ENCODE measurements around the gene ILK. TPM values are rescaled to one million over a fixed set of nuclear protein-coding genes. Genes with fewer than 3 reads are reported as not detected.

The ILK gene
- total RNA-seq, 4 donors from 2014 or later, result 481 to 652 (median 606) TPM

DNA sequence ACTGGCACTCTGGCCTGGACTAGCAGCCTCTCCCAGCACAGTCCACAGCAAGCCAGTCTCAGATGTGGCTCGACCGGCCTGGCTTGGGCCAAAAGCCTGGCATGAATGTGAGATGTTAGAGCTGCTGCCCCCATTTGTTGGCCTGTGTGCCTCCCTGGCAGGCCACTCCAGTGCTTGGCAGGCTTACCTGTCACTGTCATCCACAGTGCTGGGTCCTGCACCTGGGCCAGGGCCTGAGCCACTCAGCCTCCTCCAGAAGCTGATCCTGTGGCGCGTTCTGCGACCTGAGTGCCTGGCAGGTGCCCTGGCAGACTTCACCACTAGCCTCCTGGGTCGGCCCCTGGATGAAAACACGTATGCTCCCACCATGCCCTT is 36.2 kb upstream of the ILK start:
- no peak overlapping the region for H3K4me3 ChIP-seq
- peak; percentile 79 for DNase-seq (ENCODE audit: extremely low spot score)
- no CpG with 5 or more reads among the region's 7 CpGs for WGBS
- H3K36me3 ChIP-seq, result peaks cover 0 to 61% (median 18%) of the 10 kb centered on the region in 4 donors
- no peaks in the 10 kb centered on the region for H3K9me3 ChIP-seq
- H3K4me1 ChIP-seq, result peaks cover 8 to 28% (median 20%) of the 10 kb centered on the region in 4 donors
- intact Hi-C loops (cut with DNase I), result no loop called here
- no peaks in the 10 kb centered on the region for H3K27me3 ChIP-seq
- no peak overlapping the region for H3K27ac ChIP-seq (replicated peaks in 1 of 4)
- TF ChIP-seq POLR2AphosphoS5 (IDR thresholded peaks at IDR 0.05), result no peak
- TF ChIP-seq POLR2A (IDR thresholded peaks at IDR 0.05; ENCODE audit: low read depth), result no peak
- TF ChIP-seq EP300 (IDR thresholded peaks at IDR 0.05), result no peak

DNA sequence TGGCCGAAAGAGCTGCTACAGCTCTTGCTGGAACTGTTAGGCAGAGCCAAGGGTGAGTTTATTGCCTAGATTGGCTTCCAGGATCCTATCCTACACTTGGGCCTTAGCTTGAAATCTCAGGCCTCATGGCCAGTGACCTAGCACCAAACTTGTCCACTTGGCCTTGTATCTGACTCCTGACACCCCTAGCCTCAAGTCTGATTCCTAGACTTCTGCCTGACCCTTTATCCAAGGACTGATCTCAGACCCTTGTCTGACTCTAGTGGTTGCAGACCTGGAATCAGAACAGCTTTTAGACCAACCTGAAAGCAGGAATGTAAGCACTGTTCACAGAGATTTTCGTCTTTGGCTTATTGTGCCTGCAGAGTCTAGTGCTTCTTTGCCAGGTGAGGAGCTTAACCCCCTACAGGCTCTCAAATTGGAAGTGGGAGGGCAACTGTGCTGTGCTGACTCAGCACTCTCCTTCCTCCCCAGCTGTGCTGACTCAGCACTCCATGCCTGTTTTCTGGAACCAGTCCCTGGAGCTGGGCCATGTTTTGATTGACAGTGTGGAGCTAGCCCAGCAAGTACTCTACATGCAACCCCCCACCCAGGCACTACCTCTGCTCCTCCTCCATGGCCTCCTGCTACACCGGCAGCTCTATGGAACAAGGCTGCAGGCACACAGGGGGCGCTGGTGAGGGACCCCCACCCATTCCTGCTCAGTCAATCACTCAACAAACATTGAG is 35.2 kb upstream of the ILK start:
- WGBS, result 66% methylated on average over 4 of the region's 4 CpGs
- peak; percentile 62 for DNase-seq (ENCODE audit: extremely low spot score)

DNA sequence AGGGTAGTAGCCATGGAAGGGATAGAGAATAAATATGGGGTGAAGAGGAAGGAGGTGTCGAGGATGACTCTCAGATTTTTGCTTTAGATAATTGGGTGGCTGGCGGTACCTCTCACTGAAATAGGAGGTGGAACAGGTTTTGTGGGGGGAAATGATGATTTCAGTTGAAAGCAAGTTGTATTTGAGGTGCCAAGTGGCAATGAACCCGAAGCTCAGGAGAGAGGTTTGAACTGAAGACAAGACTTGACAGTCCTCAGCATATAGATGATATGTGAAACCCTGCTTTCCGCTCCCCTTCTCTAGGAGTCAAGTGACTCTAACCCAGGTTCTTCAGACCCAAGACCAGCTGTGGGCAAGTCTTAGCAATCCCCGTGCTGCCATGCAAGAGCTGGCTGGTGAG is 33.9 kb upstream of the ILK start:
- Histone ChIP-seq H3K4me3 (no peak overlapping the region), H3K27ac (replicated peaks in 1 of 4) (no peak overlapping the region), H3K4me1 (peaks cover 8 to 31% (median 21%) of the 10 kb centered on the region in 4 donors), H3K27me3 (no peaks in the 10 kb centered on the region), H3K36me3 (peaks cover 0 to 41% (median 8%) of the 10 kb centered on the region in 4 donors), H3K9me3 (no peaks in the 10 kb centered on the region)
- no peak for TF ChIP-seq POLR2A (IDR thresholded peaks at IDR 0.05; ENCODE audit: low read depth)
- TF ChIP-seq POLR2AphosphoS5 (IDR thresholded peaks at IDR 0.05), result no peak
- TF ChIP-seq EP300 (IDR thresholded peaks at IDR 0.05), result no peak
- TF ChIP-seq, protein P1, sequence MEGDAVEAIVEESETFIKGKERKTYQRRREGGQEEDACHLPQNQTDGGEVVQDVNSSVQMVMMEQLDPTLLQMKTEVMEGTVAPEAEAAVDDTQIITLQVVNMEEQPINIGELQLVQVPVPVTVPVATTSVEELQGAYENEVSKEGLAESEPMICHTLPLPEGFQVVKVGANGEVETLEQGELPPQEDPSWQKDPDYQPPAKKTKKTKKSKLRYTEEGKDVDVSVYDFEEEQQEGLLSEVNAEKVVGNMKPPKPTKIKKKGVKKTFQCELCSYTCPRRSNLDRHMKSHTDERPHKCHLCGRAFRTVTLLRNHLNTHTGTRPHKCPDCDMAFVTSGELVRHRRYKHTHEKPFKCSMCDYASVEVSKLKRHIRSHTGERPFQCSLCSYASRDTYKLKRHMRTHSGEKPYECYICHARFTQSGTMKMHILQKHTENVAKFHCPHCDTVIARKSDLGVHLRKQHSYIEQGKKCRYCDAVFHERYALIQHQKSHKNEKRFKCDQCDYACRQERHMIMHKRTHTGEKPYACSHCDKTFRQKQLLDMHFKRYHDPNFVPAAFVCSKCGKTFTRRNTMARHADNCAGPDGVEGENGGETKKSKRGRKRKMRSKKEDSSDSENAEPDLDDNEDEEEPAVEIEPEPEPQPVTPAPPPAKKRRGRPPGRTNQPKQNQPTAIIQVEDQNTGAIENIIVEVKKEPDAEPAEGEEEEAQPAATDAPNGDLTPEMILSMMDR (IDR thresholded peaks at IDR 0.05), result no peak
- DNase-seq (ENCODE audit: extremely low spot score), result no peak
- intact Hi-C loops (cut with DNase I), result no loop called here
- WGBS, result 98% methylated on average over 5 of the region's 5 CpGs

More for the DNA sequence above, 35.2 kb upstream of the ILK start:
- TF ChIP-seq, protein P1 (IDR thresholded peaks at IDR 0.05), result no peak
- TF ChIP-seq POLR2A (IDR thresholded peaks at IDR 0.05; ENCODE audit: low read depth) (no peak), POLR2AphosphoS5 (IDR thresholded peaks at IDR 0.05) (no peak), EP300 (IDR thresholded peaks at IDR 0.05) (no peak)
- no peak overlapping the region for H3K27ac ChIP-seq (replicated peaks in 1 of 4)
- no peak overlapping the region for H3K4me3 ChIP-seq
- peaks cover 0 to 54% (median 16%) of the 10 kb centered on the region in 4 donors for H3K36me3 ChIP-seq
- intact Hi-C loops (cut with DNase I), result no loop called here
- no peaks in the 10 kb centered on the region for H3K9me3 ChIP-seq
- H3K4me1 ChIP-seq, result peaks cover 8 to 31% (median 21%) of the 10 kb centered on the region in 4 donors
- no peaks in the 10 kb centered on the region for H3K27me3 ChIP-seq

DNA sequence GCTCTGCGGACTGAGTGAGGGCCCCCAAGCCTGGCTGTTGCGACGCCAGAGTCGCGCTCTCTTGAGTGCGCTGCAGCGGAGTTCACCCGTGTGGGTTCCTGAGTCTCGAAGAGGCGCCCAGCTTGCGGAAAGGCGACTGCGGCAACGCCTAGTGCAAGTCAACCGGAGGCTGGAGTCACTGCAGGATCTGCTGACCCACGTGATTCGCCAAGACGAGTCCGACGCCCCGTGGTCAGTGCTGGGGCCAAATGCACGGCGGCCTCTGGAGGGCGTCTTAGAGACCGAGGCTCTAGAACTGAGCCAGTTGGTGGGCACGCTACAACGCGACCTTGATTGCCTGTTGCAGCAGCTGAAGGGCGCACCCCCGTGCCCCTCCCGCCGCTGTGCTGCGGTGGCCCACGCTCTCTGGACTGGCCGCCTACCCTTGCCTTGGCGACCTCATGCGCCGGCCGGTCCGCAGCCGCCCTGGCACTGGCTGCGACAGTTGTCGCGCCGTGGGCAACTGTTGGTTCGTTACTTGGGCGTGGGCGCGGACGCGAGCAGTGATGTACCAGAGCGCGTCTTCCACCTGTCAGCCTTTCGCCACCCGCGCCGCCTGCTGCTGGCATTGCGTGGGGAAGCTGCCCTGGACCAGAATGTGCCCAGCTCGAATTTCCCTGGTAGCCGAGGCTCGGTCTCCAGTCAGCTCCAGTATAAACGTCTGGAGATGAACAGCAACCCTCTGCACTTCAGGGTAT is 32.7 kb upstream of the ILK start:
- peak overlapping the region in 3 of 4 donors; percentile 16 to 44 (median 36) for H3K4me3 ChIP-seq

More for the DNA sequence above, 32.7 kb upstream of the ILK start:
- DNase-seq (ENCODE audit: extremely low spot score), result no peak
- Histone ChIP-seq H3K27ac (replicated peaks in 1 of 4) (no peak overlapping the region), H3K27me3 (no peaks in the 10 kb centered on the region), H3K36me3 (peaks cover 0 to 38% (median 7%) of the 10 kb centered on the region in 4 donors), H3K4me1 (peaks cover 8 to 35% (median 23%) of the 10 kb centered on the region in 4 donors), H3K9me3 (no peaks in the 10 kb centered on the region)
- WGBS, result 35% methylated on average over 9 of the region's 62 CpGs
- TF ChIP-seq EP300 (IDR thresholded peaks at IDR 0.05) (no peak), POLR2AphosphoS5 (IDR thresholded peaks at IDR 0.05) (no peak), POLR2A (IDR thresholded peaks at IDR 0.05; ENCODE audit: low read depth) (no peak)
- TF ChIP-seq, protein P1 (IDR thresholded peaks at IDR 0.05), result peak in 1 of 3 experiments; percentile 10
- intact Hi-C loops (cut with DNase I), result no loop called here

Measured in esophagus muscularis mucosa (tissue), 4 donors.